NCI-H2196 (cell line): ENCODE measurements around the gene FAM83G.
A peak's percentile ranks its signal among the peaks of the same experiment; 100 is the strongest.
"Not testable (repeated sequence)": the region's sequence is repeated elsewhere in the genome, so short reads cannot be mapped to it uniquely, and the experiment has no call there.

ENCODE experiments used
- DNase-seq: peaks from one replicate; lab custom pipeline; 2025; ENCODE audit not compliant: unreplicated experiment; lab: John Stamatoyannopoulos, UW

FAM83G gene, protein sequence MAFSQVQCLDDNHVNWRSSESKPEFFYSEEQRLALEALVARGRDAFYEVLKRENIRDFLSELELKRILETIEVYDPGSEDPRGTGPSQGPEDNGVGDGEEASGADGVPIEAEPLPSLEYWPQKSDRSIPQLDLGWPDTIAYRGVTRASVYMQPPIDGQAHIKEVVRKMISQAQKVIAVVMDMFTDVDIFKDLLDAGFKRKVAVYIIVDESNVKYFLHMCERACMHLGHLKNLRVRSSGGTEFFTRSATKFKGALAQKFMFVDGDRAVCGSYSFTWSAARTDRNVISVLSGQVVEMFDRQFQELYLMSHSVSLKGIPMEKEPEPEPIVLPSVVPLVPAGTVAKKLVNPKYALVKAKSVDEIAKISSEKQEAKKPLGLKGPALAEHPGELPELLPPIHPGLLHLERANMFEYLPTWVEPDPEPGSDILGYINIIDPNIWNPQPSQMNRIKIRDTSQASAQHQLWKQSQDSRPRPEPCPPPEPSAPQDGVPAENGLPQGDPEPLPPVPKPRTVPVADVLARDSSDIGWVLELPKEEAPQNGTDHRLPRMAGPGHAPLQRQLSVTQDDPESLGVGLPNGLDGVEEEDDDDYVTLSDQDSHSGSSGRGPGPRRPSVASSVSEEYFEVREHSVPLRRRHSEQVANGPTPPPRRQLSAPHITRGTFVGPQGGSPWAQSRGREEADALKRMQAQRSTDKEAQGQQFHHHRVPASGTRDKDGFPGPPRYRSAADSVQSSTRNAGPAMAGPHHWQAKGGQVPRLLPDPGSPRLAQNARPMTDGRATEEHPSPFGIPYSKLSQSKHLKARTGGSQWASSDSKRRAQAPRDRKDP

DNA sequence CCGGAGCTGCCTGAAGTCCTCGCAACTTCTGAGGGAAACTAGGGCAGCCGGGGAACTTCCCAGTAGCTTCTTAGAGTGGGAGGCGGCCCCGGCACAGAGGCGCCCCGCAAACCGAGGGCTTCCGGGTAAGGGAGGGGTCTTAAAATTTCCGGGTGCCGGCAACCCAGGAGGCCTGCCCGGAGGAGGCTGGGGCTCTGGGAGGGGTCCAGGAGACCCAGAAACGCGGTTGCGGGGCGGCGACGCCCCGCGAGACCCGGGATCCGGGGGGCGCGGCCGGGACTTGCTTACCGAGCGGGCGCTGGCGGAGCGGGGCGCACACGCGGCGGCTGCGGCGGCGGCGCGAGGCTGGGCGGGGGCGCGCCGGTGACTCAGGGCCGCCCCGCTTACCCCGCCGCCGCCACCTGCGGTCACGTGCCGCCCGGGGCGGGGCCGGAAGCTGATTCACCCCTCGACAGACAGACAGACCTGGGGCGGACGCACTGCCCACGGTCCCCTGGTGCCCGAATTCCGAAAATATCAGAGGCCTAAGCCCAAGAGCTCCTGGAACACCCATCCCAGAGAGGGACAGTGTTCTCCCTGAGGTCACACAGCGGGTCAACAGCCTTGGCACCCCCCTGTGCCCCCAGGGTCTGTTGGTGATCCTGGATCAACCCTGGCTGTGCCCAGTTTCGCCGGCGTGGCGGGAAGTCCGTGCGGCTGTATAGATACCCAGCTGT is at the start of gene FAM83G:
FAM83G (minus strand) TSS at position 344 of the 716 bp plus-strand sequence. CDS start 723 bp downstream, outside the sequence.
- peak; percentile 52 for DNase-seq

DNA sequence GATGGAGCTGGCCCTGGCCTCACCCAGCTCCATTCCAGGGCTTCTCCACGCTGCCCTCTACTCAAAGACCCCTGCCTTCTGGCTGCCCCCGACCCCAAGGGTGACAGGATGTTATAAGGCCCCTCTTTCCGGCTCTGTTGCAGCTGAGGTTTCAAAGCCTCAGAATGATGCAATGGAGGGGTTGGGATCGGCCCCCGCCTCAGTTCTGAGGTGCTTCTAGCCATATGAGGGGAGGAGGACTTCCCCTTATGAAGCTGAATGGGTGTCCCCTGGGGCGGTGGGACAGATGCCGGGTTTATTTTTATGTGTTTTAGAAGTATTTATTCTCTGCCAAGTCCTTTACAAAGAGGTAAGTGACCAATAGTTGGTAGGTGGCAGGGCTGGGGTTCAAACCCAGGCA is 44.3 kb upstream of the FAM83G start:
- DNase-seq = not testable (repeated sequence)

- not testable (repeated sequence) for DNase-seq
Observed at GRCh38 chr17:19047510-19047909, 42.9 kb upstream of the FAM83G start.

GRCh38 chr17:19046782-19047375 is 42.3 kb upstream of the FAM83G start, which contains the start of gene GRAP:
Gene GRAP (minus strand): TSS chr17:19046957. CDS start chr17:19046926, 31 bp downstream.
- DNase-seq = not testable (repeated sequence)

DNA sequence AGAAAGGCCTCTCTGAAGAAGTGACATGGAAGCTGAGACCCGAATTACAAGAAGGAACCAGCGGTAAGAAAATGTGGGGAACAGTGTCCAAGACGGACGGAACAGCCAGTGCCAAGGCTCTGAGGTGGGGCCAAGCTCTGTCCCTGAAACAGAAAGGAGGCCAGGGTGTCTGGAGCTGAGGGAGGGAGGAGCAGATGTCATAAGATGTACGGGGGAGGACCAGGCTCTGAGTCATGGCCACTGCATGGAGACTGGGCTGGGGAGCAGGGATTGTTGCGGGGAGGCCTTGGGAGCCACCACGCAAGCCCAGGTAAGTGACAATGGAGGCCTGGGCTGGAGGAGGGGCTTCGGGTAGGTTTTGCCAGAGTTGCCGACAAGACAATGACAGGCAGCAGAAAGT is 40.1 kb upstream of the FAM83G start:
- DNase-seq = not testable (repeated sequence)

- DNase-seq = not testable (repeated sequence)
Observed at GRCh38 chr17:19043032-19043431, 38.5 kb upstream of the FAM83G start.

DNA sequence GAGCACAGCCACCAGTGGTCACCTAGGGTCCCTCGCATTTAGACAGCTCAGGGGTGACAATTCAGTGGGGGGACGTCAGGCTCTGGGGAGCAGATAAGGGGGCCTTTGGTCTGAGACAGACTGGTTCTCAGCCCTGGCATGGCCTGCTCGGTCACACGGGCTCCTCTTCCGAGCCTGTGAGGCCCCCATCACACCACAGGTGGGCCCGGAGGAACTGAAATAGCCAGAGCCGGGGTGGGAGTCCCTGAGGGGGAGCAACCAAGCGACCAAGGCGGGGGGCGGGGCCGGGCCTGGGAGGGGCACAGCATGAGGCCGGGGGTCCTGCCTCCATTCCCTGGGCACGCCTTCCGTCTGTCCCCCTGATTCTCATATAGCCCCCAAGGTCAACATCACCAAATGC is 37.8 kb upstream of the FAM83G start:
- not testable (repeated sequence) for DNase-seq

GRCh38 chr17:19041871-19042270 is 37.3 kb upstream of the FAM83G start:
- not testable (repeated sequence) for DNase-seq

- not testable (repeated sequence) for DNase-seq
Observed at GRCh38 chr17:19040350-19040749, 35.8 kb upstream of the FAM83G start.

DNA sequence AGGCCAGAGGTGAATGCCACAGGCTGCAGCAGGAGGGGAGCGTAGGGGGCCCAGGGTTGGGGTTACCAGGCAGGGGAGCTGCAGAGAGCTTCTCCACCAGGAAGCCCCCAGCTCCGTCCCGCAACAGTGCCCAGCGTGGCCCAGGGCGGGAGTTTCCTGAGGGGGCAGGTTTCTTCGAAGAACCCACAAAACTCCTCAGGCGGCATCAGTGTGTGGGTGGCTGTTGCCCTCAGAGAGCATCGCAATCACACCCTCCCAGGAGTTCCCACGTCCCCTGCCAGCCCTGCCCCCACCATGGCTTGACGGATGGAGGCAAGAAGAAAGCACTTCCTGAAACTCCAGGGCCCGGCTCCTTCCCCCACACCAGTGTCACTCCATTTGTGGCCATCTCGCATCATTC is 34.2 kb upstream of the FAM83G start:
- DNase-seq = not testable (repeated sequence)

DNA sequence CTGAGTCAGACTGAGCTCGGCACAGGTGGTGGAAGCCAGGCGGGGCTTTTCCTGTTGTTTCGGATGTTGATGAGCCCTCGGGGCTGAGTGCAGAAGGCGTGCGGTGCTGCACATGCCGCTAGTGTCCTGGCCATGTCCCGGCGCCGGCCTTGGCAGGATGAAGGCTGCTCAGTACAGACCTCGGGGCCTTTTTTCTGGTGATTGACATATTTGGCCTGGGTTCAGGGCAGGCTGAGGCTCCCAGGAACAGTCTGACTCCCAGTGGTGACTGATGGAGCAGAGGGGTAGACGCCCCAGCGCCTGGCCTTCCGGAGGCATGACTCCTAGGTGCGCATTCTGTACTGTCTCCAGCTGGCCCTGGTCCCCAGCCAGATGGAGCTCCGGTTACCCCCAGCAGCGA is 33.4 kb upstream of the FAM83G start:
- DNase-seq = not testable (repeated sequence)

GRCh38 chr17:19037547-19037946 is 33.0 kb upstream of the FAM83G start:
- not testable (repeated sequence) for DNase-seq

GRCh38 chr17:19036186-19036585 is 31.6 kb upstream of the FAM83G start:
- not testable (repeated sequence) for DNase-seq

GRCh38 chr17:19032377-19032988 is 27.9 kb upstream of the FAM83G start:
- not testable (repeated sequence) for DNase-seq

- not testable (repeated sequence) for DNase-seq
Observed at GRCh38 chr17:19031729-19032128, 27.2 kb upstream of the FAM83G start.

DNA sequence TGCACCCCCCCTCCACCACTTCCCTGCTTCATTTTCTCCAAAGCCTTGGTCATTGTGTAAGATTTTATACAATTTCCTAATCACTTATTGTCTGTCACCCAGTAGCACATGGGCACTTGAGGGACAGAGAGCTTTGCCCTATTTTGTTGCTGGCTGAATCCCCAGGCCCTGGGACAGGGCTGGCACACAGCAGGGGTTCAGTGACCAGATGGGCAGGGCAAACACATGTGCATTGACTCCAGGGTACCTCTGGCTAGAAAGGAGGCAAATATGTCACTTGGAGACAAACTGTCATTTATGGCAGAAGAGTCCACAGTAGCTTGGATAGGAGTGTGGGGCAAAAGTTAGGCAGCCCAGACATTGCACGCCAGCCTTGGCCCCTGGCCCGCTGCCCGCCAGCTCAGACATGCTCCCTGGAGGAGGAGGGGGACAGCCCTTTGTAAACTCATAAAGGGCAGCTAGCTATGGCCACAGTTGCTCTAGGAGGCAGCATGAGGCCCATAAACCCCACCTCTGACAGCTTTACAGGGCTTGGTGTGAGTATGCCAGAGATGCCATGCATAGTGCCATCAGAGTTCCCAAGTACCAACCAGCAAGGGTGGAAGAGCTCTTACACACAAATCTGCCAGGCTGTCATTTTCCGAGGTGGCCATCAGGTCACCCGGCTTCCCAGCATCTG is 26.3 kb upstream of the FAM83G start:
- DNase-seq = not testable (repeated sequence)

- not testable (repeated sequence) for DNase-seq
Observed at GRCh38 chr17:19029740-19030139, 25.2 kb upstream of the FAM83G start.

GRCh38 chr17:19028671-19029070 is 24.1 kb upstream of the FAM83G start:
- not testable (repeated sequence) for DNase-seq
